IMR-90 (cell line): ENCODE results near the gene CCDC88A. TPM values are rescaled to one million over a fixed set of nuclear protein-coding genes. Genes with fewer than 3 reads are reported as not detected.

Experiments
- ATAC-seq: fragments of 200-7000 bp; cut with Tn5 transposase; 2 replicates; pipeline ENCODE4 v1.9.1; 2020; ENCODE audit warnings: low read depth, mild to moderate bottlenecking, moderate library complexity
- BruUV-seq: library from RNA; stranded (reverse); fragments of 400-500 nt; replicated peaks from 2 replicates; lab custom pipeline; 2021; lab: Mats Ljungman, UMichigan
- CTCF ChIA-PET: fragments of 300-600 bp; formaldehyde crosslinking; extraction: SDS; loops from one replicate; lab custom pipeline; 2021; ENCODE audit warnings: antibody characterized with exemption; lab: Yijun Ruan, JAX
- POLR2A ChIA-PET: fragments of 300-600 bp; sonication (Branson Sonifier 250); formaldehyde crosslinking; loops from one replicate; lab custom pipeline; 2022; ENCODE audit warnings: antibody characterized with exemption; ENCODE audit not compliant: unreplicated experiment; lab: Charles Lee
- DNase-seq: peaks from one replicate; pipeline ENCODE4 v3.0.0; 2013
- H2AFZ ChIP-seq: replicated peaks from 2 replicates; pipeline ENCODE3; 2013; ENCODE audit warnings: low read length, mild to moderate bottlenecking; ENCODE audit not compliant: poor library complexity
- H2AK5ac ChIP-seq: 2 replicates; pipeline ENCODE4 v1.6.1; 2013; ENCODE audit warnings: low read depth, low read length, inconsistent platforms
- H2AK9ac ChIP-seq: replicated peaks from 2 replicates; pipeline ENCODE3; 2013; ENCODE audit warnings: mild to moderate bottlenecking, low read depth, low read length, moderate library complexity; ENCODE audit not compliant: poor library complexity
- H2BK120ac ChIP-seq: 2 replicates; pipeline ENCODE4 v1.6.1; 2013; ENCODE audit warnings: low read depth, low read length, inconsistent platforms
- H2BK15ac ChIP-seq: 3 replicates; pipeline ENCODE4 v1.6.1; 2013; ENCODE audit warnings: low read depth, low read length, inconsistent platforms
- H2BK20ac ChIP-seq: 2 replicates; pipeline ENCODE4 v1.6.1; 2013; ENCODE audit warnings: low read depth, mild to moderate bottlenecking, inconsistent platforms, low read length, moderate library complexity
- H2BK5ac ChIP-seq: 2 replicates; pipeline ENCODE4 v1.6.1; 2013; ENCODE audit warnings: mild to moderate bottlenecking, low read depth, low read length, inconsistent platforms; ENCODE audit not compliant: poor library complexity, severe bottlenecking
- H3K14ac ChIP-seq: replicated peaks from 2 replicates; pipeline ENCODE4 v1.6.1; 2013; ENCODE audit warnings: low read depth, low read length, inconsistent platforms
- H3K18ac ChIP-seq: 2 replicates; pipeline ENCODE4 v1.6.1; 2013; ENCODE audit warnings: low read depth, low read length, control low read depth
- H3K23ac ChIP-seq: 2 replicates; pipeline ENCODE4 v1.6.1; 2013; ENCODE audit warnings: low read depth, low read length, inconsistent platforms
- H3K27ac ChIP-seq: 2 replicates; pipeline ENCODE4 v1.5.1; 2013; ENCODE audit warnings: mild to moderate bottlenecking, control low read depth, low read length; ENCODE audit not compliant: insufficient read depth
- H3K27me3 ChIP-seq: 2 replicates; pipeline ENCODE4 v1.6.1; 2013; ENCODE audit warnings: low read length; ENCODE audit not compliant: control insufficient read depth, insufficient read depth
- H3K36me3 ChIP-seq: 2 replicates; pipeline ENCODE4 v1.6.1; 2013; ENCODE audit warnings: low read length, mixed read lengths; ENCODE audit not compliant: control insufficient read depth, insufficient read depth
- H3K4ac ChIP-seq: 2 replicates; pipeline ENCODE4 v1.6.1; 2013; ENCODE audit warnings: low read depth, low read length, inconsistent platforms
- H3K4me1 ChIP-seq: 2 replicates; pipeline ENCODE4 v1.6.1; 2013; ENCODE audit warnings: low read length, mixed read lengths; ENCODE audit not compliant: control insufficient read depth, insufficient read depth
- H3K4me2 ChIP-seq: 2 replicates; pipeline ENCODE4 v1.6.1; 2013; ENCODE audit warnings: low read depth, mild to moderate bottlenecking, control low read depth, low read length, moderate library complexity
- H3K4me3 ChIP-seq: 2 replicates; pipeline ENCODE4 v1.5.1; 2013; ENCODE audit warnings: low read depth, mild to moderate bottlenecking, control low read depth, low read length, moderate library complexity; ENCODE audit not compliant: insufficient read depth
- H3K56ac ChIP-seq: 2 replicates; pipeline ENCODE4 v1.6.1; 2013; ENCODE audit warnings: low read length, inconsistent platforms; ENCODE audit not compliant: insufficient read depth; ENCODE audit errors: extremely low read depth
- H3K79me1 ChIP-seq, 2 experiments: 2 replicates each; pipeline ENCODE4 v1.6.1; 2013; ENCODE audit warnings: low read length in 2 of 2, inconsistent platforms in 1 of 2, low read depth in 1 of 2
- H3K9ac ChIP-seq: 2 replicates; pipeline ENCODE4 v1.6.1; 2013; ENCODE audit warnings: low read depth, low read length, control low read depth
- H3K9me1 ChIP-seq: 2 replicates; pipeline ENCODE4 v1.6.1; 2013; ENCODE audit warnings: low read length, inconsistent platforms; ENCODE audit not compliant: insufficient read depth
- H3K9me3 ChIP-seq: 2 replicates; pipeline ENCODE4 v1.6.1; 2013; ENCODE audit warnings: low read length; ENCODE audit not compliant: control insufficient read depth, insufficient read depth
- H4K20me1 ChIP-seq: 2 replicates; pipeline ENCODE4 v1.6.1; 2013; ENCODE audit warnings: low read length, inconsistent platforms; ENCODE audit not compliant: insufficient read depth
- H4K5ac ChIP-seq: 2 replicates; pipeline ENCODE4 v1.6.1; 2013; ENCODE audit warnings: mild to moderate bottlenecking, low read depth, low read length, control low read depth
- H4K8ac ChIP-seq, 2 experiments: 2 replicates each; pipeline ENCODE4 v1.6.1; 2013; ENCODE audit warnings: low read depth in 2 of 2, low read length in 2 of 2, control low read depth in 1 of 2, inconsistent platforms in 1 of 2
- H4K91ac ChIP-seq: 2 replicates; pipeline ENCODE4 v1.6.1; 2013; ENCODE audit warnings: low read depth, low read length, inconsistent platforms; ENCODE audit not compliant: insufficient read depth
- BHLHE40 ChIP-seq: fragments of 150-350 bp; IDR thresholded peaks from 2 replicates; pipeline ENCODE4 v1.6.1; 2016; ENCODE audit warnings: mild to moderate bottlenecking, low read depth, low read length
- CEBPB ChIP-seq: IDR thresholded peaks from 2 replicates; pipeline ENCODE4 v1.6.1; 2012; ENCODE audit warnings: low read depth, low read length, improper control_type of control experiment
- CTCF ChIP-seq: conservative IDR thresholded peaks from 2 replicates; pipeline ENCODE4 v1.5.1; 2012; ENCODE audit warnings: mild to moderate bottlenecking, low read depth, low read length, improper control_type of control experiment
- ELK1 ChIP-seq: fragments of 150-350 bp; IDR thresholded peaks from 2 replicates; pipeline ENCODE4 v1.6.1; 2016; ENCODE audit warnings: low read depth, mild to moderate bottlenecking, low read length, moderate library complexity, borderline replicate concordance
- MXI1 ChIP-seq: IDR thresholded peaks from 2 replicates; pipeline ENCODE4 v1.6.1; 2012; ENCODE audit warnings: low read depth, mild to moderate bottlenecking, low read length, moderate library complexity, borderline replicate concordance
- NFE2L2 ChIP-seq: fragments of 150-350 bp; IDR thresholded peaks from 2 replicates; pipeline ENCODE4 v1.6.1; 2016; ENCODE audit warnings: low read depth, mild to moderate bottlenecking, low read length
- RAD21 ChIP-seq: IDR thresholded peaks from 2 replicates; pipeline ENCODE4 v1.6.1; 2012; ENCODE audit warnings: low read length, improper control_type of control experiment
- RCOR1 ChIP-seq: IDR thresholded peaks from 2 replicates; pipeline ENCODE4 v1.6.1; 2012; ENCODE audit warnings: mild to moderate bottlenecking, low read length, improper control_type of control experiment; ENCODE audit not compliant: insufficient replicate concordance
- WGBS, 2 experiments: methylation state at CpG; one replicate each; pipeline versions ENCODE4 v1.1.5 to v1.1.7; 2013; ENCODE audit warnings: missing lambda C conversion rate in 2 of 2; ENCODE audit not compliant: insufficient read length in 1 of 2; ENCODE audit errors: extremely low coverage in 2 of 2; 5-methylcytosine and 5-hydroxymethylcytosine counted together
- dilution Hi-C: fragments of 300-500 bp; cut with HindIII; formaldehyde crosslinking; loops from one replicate; pipeline ENCODE4 v1.14.3; 2018; ENCODE audit warnings: low sequenced_read_pairs; ENCODE audit not compliant: unreplicated experiment
- in situ Hi-C: fragments of 300-500 bp; cut with MboI; formaldehyde crosslinking; loops from 3 replicates; pipeline ENCODE4 v1.14.3; 2019; ENCODE audit warnings: low sequenced_read_pairs, inconsistent platforms, mixed read lengths
- intact Hi-C: fragments of 100-400 bp; cut with micrococcal nuclease; formaldehyde crosslinking; loops from 2 replicates; pipeline ENCODE4 v1.10.0; 2022
- polyA plus RNA-seq, 3 experiments: library from polyadenylated mRNA; depleted of rRNA; stranded (reverse); fragments of >200 nt; gene quantifications; 2 replicates each; pipeline ENCODE4 v1.2.3, GENCODE V29; 2012; ENCODE audit warnings: low replicate concordance in 1 of 3
- total RNA-seq: library from RNA; depleted of rRNA; stranded (reverse); fragments of >200 nt; gene quantifications from 2 replicates; pipeline ENCODE4 v1.2.3, GENCODE V29; 2012

CCDC88A gene
- total and polyA plus RNA-seq, 2 of the 4 experiments (the other 2 are of a cell fraction) = 15.6 to 63.8 TPM

- BruUV-seq = no TSS peak
- Histone ChIP-seq H3K4me3 (no peak overlapping the region), H3K36me3 (no peaks in the 10 kb centered on the region; the same call in 1 of the 2 replicates), H3K18ac (no peak overlapping the region), H2BK15ac (no peak overlapping the region), H3K9me1 (no peaks in the 10 kb centered on the region; the same call in none of the 2 replicates), H3K4me1 (peaks cover 2% of the 10 kb centered on the region; the same call in 1 of the 2 replicates), H3K27me3 (no peaks in the 10 kb centered on the region), H3K79me1 (peaks cover 0 to 3% of the 10 kb centered on the region in 2 experiments; a peak in 1 of 4 replicates), H3K9ac (no peak overlapping the region), H4K20me1 (no peaks in the 10 kb centered on the region), H2BK120ac (no peak overlapping the region), H4K8ac (no peak overlapping the region), H2BK20ac (no peak overlapping the region), H3K14ac (no peak overlapping the region), H2AK5ac (no peak overlapping the region), H3K4ac (no peak overlapping the region), H2AK9ac (no peak overlapping the region), H3K4me2 (no peak overlapping the region), H4K5ac (no peak overlapping the region), H2AFZ (no peak overlapping the region), H3K27ac (no peak overlapping the region), H3K56ac (no peak overlapping the region), H2BK5ac (no peak overlapping the region), H3K9me3 (no peaks in the 10 kb centered on the region), H4K91ac (no peak overlapping the region), H3K23ac (no peak overlapping the region)
- ATAC-seq = no peak
- ChIA-PET CTCF (no interaction called here), POLR2A (no interaction called here)
- WGBS, 2 experiments = no CpG with 5 or more reads among the region's 1 CpG
- no peak for DNase-seq
- intact Hi-C loops = no loop called here
- TF ChIP-seq RAD21 = no peak
- TF ChIP-seq NFE2L2 = no peak
- TF ChIP-seq MXI1 = no peak
- TF ChIP-seq CTCF = no peak
- no peak for TF ChIP-seq RCOR1
- no peak for TF ChIP-seq CEBPB
- TF ChIP-seq ELK1 = no peak
- TF ChIP-seq BHLHE40 = no peak
- in situ Hi-C loops = no loop called here
- dilution Hi-C loops = no loop called here
These were observed 61.2 kb downstream of the CCDC88A start for GRCh38 chr2:55358451-55358850.
